GM12892 (cell line): ENCODE data around the gene SLC12A6.

Experiments used
- POLR2A ChIP-seq: IDR thresholded peaks from 2 replicates; pipeline ENCODE4 v1.6.1; 2011; ENCODE audit warnings: low read depth, low read length, control low read depth
- POLR2AphosphoS5 ChIP-seq: IDR thresholded peaks from 2 replicates; pipeline ENCODE4 v1.6.1; 2011; ENCODE audit warnings: low read depth, low read length, control low read depth
- TAF1 ChIP-seq: IDR thresholded peaks from 2 replicates; pipeline ENCODE4 v1.6.1; 2011; ENCODE audit warnings: low read depth, mild to moderate bottlenecking, control low read depth, low read length, borderline replicate concordance

- no peak for TF ChIP-seq POLR2A
- no peak for TF ChIP-seq TAF1
- TF ChIP-seq POLR2AphosphoS5 = no peak
Observed at GRCh38 chr15:34243226-34243625, 94.4 kb downstream of the SLC12A6 start.
